PC-9 (cell line): ENCODE data around the gene STRN4.

Source experiments
- EZH2 ChIP-seq: fragments of 200-600 bp; sonication (generic); IDR thresholded peaks from 2 replicates; pipeline ENCODE4 v1.8.0; 2017; ENCODE audit warnings: antibody characterized with exemption, low read depth
- TF ChIP-seq, protein P1 (sequence below): fragments of 200-600 bp; sonication (generic); conservative IDR thresholded peaks from 2 replicates; pipeline ENCODE4 v1.6.1; 2017; ENCODE audit warnings: mixed run types, antibody characterized with exemption, mild to moderate bottlenecking, moderate library complexity

DNA sequence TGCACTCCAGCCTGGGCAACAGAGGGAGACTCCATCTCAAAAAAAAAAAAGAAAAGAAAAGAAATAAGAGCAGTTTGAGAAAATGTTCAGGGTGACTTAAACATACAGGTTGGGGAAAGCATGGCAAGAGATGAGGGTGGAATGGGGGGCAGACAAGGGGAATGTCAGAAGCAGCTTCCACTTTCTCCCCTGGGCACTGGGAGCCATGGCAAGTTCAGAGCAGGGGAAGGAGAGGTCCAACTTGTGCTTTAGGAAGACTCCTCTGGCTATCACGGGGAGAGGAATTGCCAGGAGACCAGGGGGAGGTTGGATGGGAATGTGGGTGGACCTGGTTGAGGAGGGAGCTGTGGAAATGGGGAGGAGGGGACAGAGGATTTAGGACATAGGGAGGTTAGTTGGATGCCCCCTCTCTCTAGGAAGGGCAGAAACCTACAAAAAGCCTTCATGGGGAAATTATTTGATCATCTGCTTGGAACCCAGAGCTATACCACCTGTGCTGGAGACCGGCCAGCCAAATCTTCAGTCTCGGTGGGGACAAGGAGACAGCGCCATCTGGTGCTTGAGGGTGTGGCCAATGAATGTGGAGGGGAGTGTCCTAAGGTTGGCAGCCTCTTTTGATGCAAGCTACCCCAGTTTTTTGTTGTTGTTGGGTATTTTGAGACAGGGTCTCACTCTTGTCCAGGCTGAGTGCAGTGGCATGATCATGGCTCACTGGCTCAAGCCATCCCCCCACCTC lies 7.3 kb upstream of the STRN4 start:
- TF ChIP-seq, protein P1, sequence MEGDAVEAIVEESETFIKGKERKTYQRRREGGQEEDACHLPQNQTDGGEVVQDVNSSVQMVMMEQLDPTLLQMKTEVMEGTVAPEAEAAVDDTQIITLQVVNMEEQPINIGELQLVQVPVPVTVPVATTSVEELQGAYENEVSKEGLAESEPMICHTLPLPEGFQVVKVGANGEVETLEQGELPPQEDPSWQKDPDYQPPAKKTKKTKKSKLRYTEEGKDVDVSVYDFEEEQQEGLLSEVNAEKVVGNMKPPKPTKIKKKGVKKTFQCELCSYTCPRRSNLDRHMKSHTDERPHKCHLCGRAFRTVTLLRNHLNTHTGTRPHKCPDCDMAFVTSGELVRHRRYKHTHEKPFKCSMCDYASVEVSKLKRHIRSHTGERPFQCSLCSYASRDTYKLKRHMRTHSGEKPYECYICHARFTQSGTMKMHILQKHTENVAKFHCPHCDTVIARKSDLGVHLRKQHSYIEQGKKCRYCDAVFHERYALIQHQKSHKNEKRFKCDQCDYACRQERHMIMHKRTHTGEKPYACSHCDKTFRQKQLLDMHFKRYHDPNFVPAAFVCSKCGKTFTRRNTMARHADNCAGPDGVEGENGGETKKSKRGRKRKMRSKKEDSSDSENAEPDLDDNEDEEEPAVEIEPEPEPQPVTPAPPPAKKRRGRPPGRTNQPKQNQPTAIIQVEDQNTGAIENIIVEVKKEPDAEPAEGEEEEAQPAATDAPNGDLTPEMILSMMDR, result peak; percentile 61
- TF ChIP-seq EZH2, result no peak
